SK-N-SH (cell line): Measurements from ENCODE around the gene WWOX. TPM values are rescaled to one million over a fixed set of nuclear protein-coding genes. Genes with fewer than 3 reads are reported as not detected.

ENCODE experiments used
- CTCF ChIA-PET: fragments of 300-600, 350-600 bp; formaldehyde crosslinking; extraction: SDS; loops from one replicate; lab custom pipeline; 2021; lab: Yijun Ruan, JAX
- POLR2A ChIA-PET: fragments of 350-600 bp; sonication (Branson Sonifier 250); formaldehyde crosslinking; extraction: SDS; loops from one replicate; lab custom pipeline; 2020; ENCODE audit warnings: antibody characterized with exemption, inconsistent platforms; lab: Yijun Ruan, JAX
- DNase-seq: peaks from one replicate; pipeline ENCODE4 v3.0.0; 2012
- H2AFZ ChIP-seq: fragments of 200-600 bp; sonication (generic); 2 replicates; pipeline ENCODE4 v1.8.1; 2016; ENCODE audit warnings: antibody characterized with exemption, mild to moderate bottlenecking, low read depth
- H3F3A ChIP-seq: fragments of 200-600 bp; sonication (generic); replicated peaks from 2 replicates; pipeline ENCODE3; 2016; ENCODE audit warnings: antibody characterized with exemption, mild to moderate bottlenecking; ENCODE audit not compliant: insufficient read depth
- H3K27ac ChIP-seq, 2 experiments: fragments of 200-500 bp in 1 of 2; fragments of 200-600 bp in 1 of 2; sonication (Bioruptor generic) in 1 of 2; sonication (generic), shearing (Covaris generic) in 1 of 2; 2 replicates each; pipeline versions ENCODE4 v1.5.1 to v1.6.1; 2014 to 2016; ENCODE audit warnings: low read depth in 2 of 2, inconsistent platforms in 1 of 2, low read length in 1 of 2, mild to moderate bottlenecking in 1 of 2, mixed read lengths in 1 of 2
- H3K27me3 ChIP-seq: fragments of 200-600 bp; sonication (generic), shearing (Covaris generic); 2 replicates; pipeline ENCODE4 v1.6.1; 2016; ENCODE audit warnings: mixed run types; ENCODE audit not compliant: insufficient read depth
- H3K36me3 ChIP-seq, 2 experiments: fragments of 200-500 bp in 1 of 2; fragments of 200-600 bp in 1 of 2; sonication (Bioruptor generic) in 1 of 2; sonication (generic) in 1 of 2; replicated peaks in 1 of 2; 2 replicates each; pipeline versions ENCODE3 to v1.5.1; 2014 to 2016; ENCODE audit warnings: low read length in 1 of 2, mild to moderate bottlenecking in 1 of 2; ENCODE audit not compliant: insufficient read depth in 2 of 2, control insufficient read depth in 1 of 2
- H3K4me1 ChIP-seq, 2 experiments: fragments of 200-500 bp in 1 of 2; fragments of 200-600 bp in 1 of 2; sonication (Bioruptor generic) in 1 of 2; sonication (generic), shearing (Covaris generic) in 1 of 2; 2 replicates each; pipeline versions ENCODE4 v1.5.1 to v1.6.1; 2014 to 2016; ENCODE audit warnings: low read depth in 1 of 2, low read length in 1 of 2, mixed run types in 1 of 2; ENCODE audit not compliant: insufficient read depth in 2 of 2, control insufficient read depth in 1 of 2
- H3K4me2 ChIP-seq: fragments of 200-600 bp; sonication (generic), shearing (Covaris generic); 2 replicates; pipeline ENCODE4 v1.6.1; 2017; ENCODE audit warnings: mixed run types
- H3K4me3 ChIP-seq, 2 experiments: fragments of 200-500 bp in 1 of 2; fragments of 200-600 bp in 1 of 2; sonication (Bioruptor generic) in 1 of 2; sonication (generic), shearing (Covaris generic) in 1 of 2; 2 replicates each; pipeline versions ENCODE4 v1.5.1 to v1.8.1; 2014 to 2016; ENCODE audit warnings: low read depth in 2 of 2, inconsistent platforms in 1 of 2, low read length in 1 of 2, mild to moderate bottlenecking in 1 of 2, mixed read lengths in 1 of 2, moderate library complexity in 1 of 2
- H3K79me2 ChIP-seq: fragments of 200-600 bp; sonication (generic); 2 replicates; pipeline ENCODE4 v1.8.1; 2017; ENCODE audit warnings: mild to moderate bottlenecking; ENCODE audit not compliant: insufficient read depth
- H3K9ac ChIP-seq: fragments of 200-600 bp; sonication (generic); 2 replicates; pipeline ENCODE4 v1.6.1; 2017; ENCODE audit warnings: mixed run types
- H3K9me2 ChIP-seq: fragments of 200-600 bp; sonication (generic); 2 replicates; pipeline ENCODE4 v1.6.1; 2017; ENCODE audit warnings: mixed run types
- H3K9me3 ChIP-seq: fragments of 200-600 bp; sonication (generic); 2 replicates; pipeline ENCODE4 v1.6.1; 2017; ENCODE audit warnings: mixed run types, mild to moderate bottlenecking, moderate library complexity
- H4K20me1 ChIP-seq: fragments of 200-600 bp; sonication (generic); 2 replicates; pipeline ENCODE4 v1.6.1; 2017; ENCODE audit warnings: mild to moderate bottlenecking, mixed run types; ENCODE audit not compliant: insufficient read depth
- FOSL2 ChIP-seq: IDR thresholded peaks from 2 replicates; pipeline ENCODE4 v1.4.0; 2012; ENCODE audit warnings: low read depth, mild to moderate bottlenecking, moderate library complexity, borderline replicate concordance
- IRF3 ChIP-seq: fragments of 150-350 bp; IDR thresholded peaks from 2 replicates; pipeline ENCODE4 v1.6.1; 2016; ENCODE audit warnings: mild to moderate bottlenecking, low read depth, low read length
- MEF2A ChIP-seq: IDR thresholded peaks from 2 replicates; pipeline ENCODE4 v1.4.0; 2012; ENCODE audit warnings: low read depth, borderline replicate concordance
- NRF1 ChIP-seq: IDR thresholded peaks from 2 replicates; pipeline ENCODE4 v1.6.1; 2012; ENCODE audit warnings: low read depth, mild to moderate bottlenecking, low read length
- RAD21 ChIP-seq: IDR thresholded peaks from 2 replicates; pipeline ENCODE4 v1.6.1; 2012; ENCODE audit warnings: mild to moderate bottlenecking, low read length
- SIN3A ChIP-seq: IDR thresholded peaks from 2 replicates; pipeline ENCODE4 v1.6.1; 2012; ENCODE audit warnings: low read depth, mild to moderate bottlenecking, low read length, moderate library complexity, borderline replicate concordance
- SMC3 ChIP-seq: IDR thresholded peaks from 2 replicates; pipeline ENCODE4 v1.6.1; 2012; ENCODE audit warnings: low read depth, low read length, improper control_type of control experiment
- USF2 ChIP-seq: fragments of 150-350 bp; IDR thresholded peaks from 2 replicates; pipeline ENCODE4 v1.6.1; 2017; ENCODE audit warnings: antibody characterized with exemption, low read length, low read depth, borderline replicate concordance
- YY1 ChIP-seq: IDR thresholded peaks from 2 replicates; pipeline ENCODE4 v1.4.0; 2012; ENCODE audit warnings: low read depth, mild to moderate bottlenecking
- WGBS: methylation state at CpG from one replicate; pipeline ENCODE4 v1.1.6; 2017; ENCODE audit warnings: low lambda C conversion rate; 5-methylcytosine and 5-hydroxymethylcytosine counted together
- polyA plus RNA-seq, 3 experiments: library from polyadenylated mRNA; depleted of rRNA; stranded (reverse); fragments of >200 nt; gene quantifications; 2 replicates each; pipeline ENCODE4 v1.2.3, GENCODE V29; 2012
- TF ChIP-seq, protein P1 (sequence below): IDR thresholded peaks from 2 replicates; pipeline ENCODE4; 2012
- TF ChIP-seq, protein P2 (sequence below): IDR thresholded peaks from 2 replicates; pipeline ENCODE4 v1.4.0; 2012; ENCODE audit warnings: low read depth, borderline replicate concordance
- TF ChIP-seq, protein P3 (sequence below): fragments of 200-600 bp; sonication (generic); IDR thresholded peaks from 2 replicates; pipeline ENCODE4 v1.6.1; 2017; ENCODE audit warnings: antibody characterized with exemption, mild to moderate bottlenecking, moderate library complexity
- TF ChIP-seq, protein P4 (sequence below): IDR thresholded peaks from 2 replicates; pipeline ENCODE4 v1.4.0; 2012; ENCODE audit warnings: low read depth, borderline replicate concordance

The WWOX gene
- polyA plus RNA-seq, 1 of the 3 experiments (the other 2 are of a cell fraction): 10.8 TPM

DNA sequence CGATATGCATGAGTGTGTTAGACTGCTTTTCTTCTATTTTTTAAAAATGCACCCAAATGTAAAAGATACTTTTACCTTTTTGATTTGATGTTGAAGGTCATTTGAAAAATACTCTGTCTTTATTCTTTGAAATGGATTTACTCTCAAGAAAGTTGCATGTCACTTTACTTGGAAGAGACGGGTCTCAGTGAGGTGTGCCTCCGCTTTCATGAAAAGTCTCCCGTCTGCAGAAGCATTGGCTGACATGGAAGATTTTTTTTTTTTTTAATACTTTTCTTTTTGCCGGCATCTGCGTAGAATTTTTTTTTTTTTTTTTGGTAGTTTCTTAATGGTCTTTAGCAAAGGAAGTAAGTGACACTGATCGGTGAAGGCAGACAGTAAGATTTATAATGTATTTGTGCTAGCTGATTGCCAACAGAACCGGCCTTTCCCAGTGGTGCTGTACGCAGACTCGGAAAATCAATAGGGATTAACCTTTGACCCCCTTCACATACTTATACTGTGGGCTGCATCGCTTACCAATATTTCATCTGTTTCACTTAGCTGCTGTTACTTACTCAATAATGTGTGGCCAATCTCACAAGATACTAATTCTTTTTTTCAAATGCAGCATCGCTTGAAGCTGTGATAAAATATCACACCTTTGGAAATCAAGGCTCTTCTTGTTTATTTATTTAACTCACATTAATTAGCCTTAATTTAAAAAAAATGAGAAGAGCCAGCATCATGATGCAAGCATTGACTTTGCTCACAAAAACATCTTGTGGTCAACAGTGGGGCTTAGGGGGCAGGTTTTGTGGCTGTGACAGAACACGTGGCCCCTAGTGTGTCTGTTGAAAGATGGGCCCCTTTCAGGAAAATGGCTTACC lies 383.9 kb downstream of the WWOX start:
- ChIA-PET CTCF (no interaction called here), POLR2A (no interaction called here)
- TF ChIP-seq SIN3A: no peak
- no peak for TF ChIP-seq SMC3
- TF ChIP-seq MEF2A: no peak
- TF ChIP-seq, protein P1, sequence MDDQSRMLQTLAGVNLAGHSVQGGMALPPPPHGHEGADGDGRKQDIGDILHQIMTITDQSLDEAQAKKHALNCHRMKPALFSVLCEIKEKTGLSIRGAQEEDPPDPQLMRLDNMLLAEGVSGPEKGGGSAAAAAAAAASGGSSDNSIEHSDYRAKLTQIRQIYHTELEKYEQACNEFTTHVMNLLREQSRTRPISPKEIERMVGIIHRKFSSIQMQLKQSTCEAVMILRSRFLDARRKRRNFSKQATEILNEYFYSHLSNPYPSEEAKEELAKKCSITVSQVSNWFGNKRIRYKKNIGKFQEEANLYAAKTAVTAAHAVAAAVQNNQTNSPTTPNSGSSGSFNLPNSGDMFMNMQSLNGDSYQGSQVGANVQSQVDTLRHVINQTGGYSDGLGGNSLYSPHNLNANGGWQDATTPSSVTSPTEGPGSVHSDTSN: no peak
- TF ChIP-seq FOSL2: no peak
- TF ChIP-seq, protein P2, sequence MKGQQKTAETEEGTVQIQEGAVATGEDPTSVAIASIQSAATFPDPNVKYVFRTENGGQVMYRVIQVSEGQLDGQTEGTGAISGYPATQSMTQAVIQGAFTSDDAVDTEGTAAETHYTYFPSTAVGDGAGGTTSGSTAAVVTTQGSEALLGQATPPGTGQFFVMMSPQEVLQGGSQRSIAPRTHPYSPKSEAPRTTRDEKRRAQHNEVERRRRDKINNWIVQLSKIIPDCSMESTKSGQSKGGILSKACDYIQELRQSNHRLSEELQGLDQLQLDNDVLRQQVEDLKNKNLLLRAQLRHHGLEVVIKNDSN: no peak
- no peak for TF ChIP-seq RAD21
- TF ChIP-seq NRF1: no peak
- TF ChIP-seq, protein P3, sequence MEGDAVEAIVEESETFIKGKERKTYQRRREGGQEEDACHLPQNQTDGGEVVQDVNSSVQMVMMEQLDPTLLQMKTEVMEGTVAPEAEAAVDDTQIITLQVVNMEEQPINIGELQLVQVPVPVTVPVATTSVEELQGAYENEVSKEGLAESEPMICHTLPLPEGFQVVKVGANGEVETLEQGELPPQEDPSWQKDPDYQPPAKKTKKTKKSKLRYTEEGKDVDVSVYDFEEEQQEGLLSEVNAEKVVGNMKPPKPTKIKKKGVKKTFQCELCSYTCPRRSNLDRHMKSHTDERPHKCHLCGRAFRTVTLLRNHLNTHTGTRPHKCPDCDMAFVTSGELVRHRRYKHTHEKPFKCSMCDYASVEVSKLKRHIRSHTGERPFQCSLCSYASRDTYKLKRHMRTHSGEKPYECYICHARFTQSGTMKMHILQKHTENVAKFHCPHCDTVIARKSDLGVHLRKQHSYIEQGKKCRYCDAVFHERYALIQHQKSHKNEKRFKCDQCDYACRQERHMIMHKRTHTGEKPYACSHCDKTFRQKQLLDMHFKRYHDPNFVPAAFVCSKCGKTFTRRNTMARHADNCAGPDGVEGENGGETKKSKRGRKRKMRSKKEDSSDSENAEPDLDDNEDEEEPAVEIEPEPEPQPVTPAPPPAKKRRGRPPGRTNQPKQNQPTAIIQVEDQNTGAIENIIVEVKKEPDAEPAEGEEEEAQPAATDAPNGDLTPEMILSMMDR: no peak
- TF ChIP-seq IRF3: no peak
- TF ChIP-seq USF2: no peak
- no peak for TF ChIP-seq YY1
- TF ChIP-seq, protein P4, sequence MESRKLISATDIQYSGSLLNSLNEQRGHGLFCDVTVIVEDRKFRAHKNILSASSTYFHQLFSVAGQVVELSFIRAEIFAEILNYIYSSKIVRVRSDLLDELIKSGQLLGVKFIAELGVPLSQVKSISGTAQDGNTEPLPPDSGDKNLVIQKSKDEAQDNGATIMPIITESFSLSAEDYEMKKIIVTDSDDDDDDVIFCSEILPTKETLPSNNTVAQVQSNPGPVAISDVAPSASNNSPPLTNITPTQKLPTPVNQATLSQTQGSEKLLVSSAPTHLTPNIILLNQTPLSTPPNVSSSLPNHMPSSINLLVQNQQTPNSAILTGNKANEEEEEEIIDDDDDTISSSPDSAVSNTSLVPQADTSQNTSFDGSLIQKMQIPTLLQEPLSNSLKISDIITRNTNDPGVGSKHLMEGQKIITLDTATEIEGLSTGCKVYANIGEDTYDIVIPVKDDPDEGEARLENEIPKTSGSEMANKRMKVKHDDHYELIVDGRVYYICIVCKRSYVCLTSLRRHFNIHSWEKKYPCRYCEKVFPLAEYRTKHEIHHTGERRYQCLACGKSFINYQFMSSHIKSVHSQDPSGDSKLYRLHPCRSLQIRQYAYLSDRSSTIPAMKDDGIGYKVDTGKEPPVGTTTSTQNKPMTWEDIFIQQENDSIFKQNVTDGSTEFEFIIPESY: no peak
- no peaks in the 10 kb centered on the region for H3K9me3 ChIP-seq
- DNase-seq: no peak
- no peak overlapping the region for H3K4me2 ChIP-seq
- H3K27me3 ChIP-seq: no peaks in the 10 kb centered on the region
- no peak overlapping the region for H3K4me3 ChIP-seq
- H3K9me2 ChIP-seq: no peaks in the 10 kb centered on the region
- WGBS: 76% methylated on average over 13 of the region's 13 CpGs
- no peaks in the 10 kb centered on the region for H3K36me3 ChIP-seq
- H3F3A ChIP-seq: no peaks in the 10 kb centered on the region
- peaks cover 0 to 19% of the 10 kb centered on the region in 2 experiments; a peak in 2 of 4 replicates for H3K4me1 ChIP-seq
- H3K27ac ChIP-seq: no peak overlapping the region
- no peaks in the 10 kb centered on the region for H4K20me1 ChIP-seq
- no peak overlapping the region for H2AFZ ChIP-seq
- H3K9ac ChIP-seq: no peak overlapping the region
- no peaks in the 10 kb centered on the region for H3K79me2 ChIP-seq
